Activated CD8-positive, alpha-beta memory T cell treated with anti-CD3 and anti-CD28 coated beads, Interleukin-2, amount 50 U/mL, for 24 hours (primary cell): ENCODE measurements around the gene EI24.

Experiments
- DNase-seq: peaks from one replicate; pipeline ENCODE4 v3.0.0-alpha.2; 2020; ENCODE audit errors: extremely low read depth

Gene EI24

GRCh38 chr11:125579811-125580210 is 10.5 kb downstream of the EI24 start:
- DNase-seq, result no peak

GRCh38 chr11:125583496-125583895 is 14.2 kb downstream of the EI24 start:
- DNase-seq, result no peak

GRCh38 chr11:125585487-125585886 is 16.2 kb downstream of the EI24 start:
- no peak for DNase-seq

- DNase-seq, result no peak
These were observed 17.3 kb downstream of the EI24 start for GRCh38 chr11:125586623-125587022.

GRCh38 chr11:125587480-125587879 is 18.2 kb downstream of the EI24 start:
- no peak for DNase-seq

GRCh38 chr11:125588505-125588904 is 19.2 kb downstream of the EI24 start:
- no peak for DNase-seq

- DNase-seq, result no peak
These were observed 22.5 kb downstream of the EI24 start for GRCh38 chr11:125591649-125592304.

GRCh38 chr11:125592305-125593113 is 23.2 kb downstream of the EI24 start, which contains the start of gene STT3A:
STT3A (plus strand) TSS chr11:125592852; CDS start chr11:125595916, 3,064 bp downstream.
- DNase-seq, result peak; percentile 94

GRCh38 chr11:125593114-125593820 is 24.0 kb downstream of the EI24 start:
- no peak for DNase-seq

GRCh38 chr11:125594958-125595357 is 25.7 kb downstream of the EI24 start:
- no peak for DNase-seq

GRCh38 chr11:125600663-125601062 is 31.4 kb downstream of the EI24 start:
- no peak for DNase-seq

GRCh38 chr11:125603207-125603606 is 33.9 kb downstream of the EI24 start:
- no peak for DNase-seq

GRCh38 chr11:125605417-125605816 is 36.1 kb downstream of the EI24 start:
- DNase-seq, result no peak

GRCh38 chr11:125609545-125609944 is 40.3 kb downstream of the EI24 start:
- DNase-seq, result no peak

GRCh38 chr11:125618383-125618782 is 49.1 kb downstream of the EI24 start:
- DNase-seq, result no peak

- DNase-seq, result no peak
These were observed 52.7 kb downstream of the EI24 start for GRCh38 chr11:125621995-125622394.

GRCh38 chr11:125623064-125623463 is 53.8 kb downstream of the EI24 start:
- DNase-seq, result no peak

- DNase-seq, result no peak
These were observed 55.5 kb downstream of the EI24 start, which contains the start of gene CHEK1 for GRCh38 chr11:125624756-125625213. CHEK1 (plus strand) TSS chr11:125625163; CDS start chr11:125626769, 1,606 bp downstream.

GRCh38 chr11:125625225-125625629 is 56.0 kb downstream of the EI24 start:
- DNase-seq, result no peak

GRCh38 chr11:125625630-125626287 is 56.5 kb downstream of the EI24 start:
- DNase-seq, result peak; percentile 78

GRCh38 chr11:125626288-125626950 is 57.1 kb downstream of the EI24 start:
- no peak for DNase-seq
